ENCODE results near the gene SCAF4.

SCAF4 gene

GRCh38 chr21:31733551-31734149, 1.7 kb upstream of the SCAF4 start:
- H3K9me3 ChIP-seq, result no peaks in the 10 kb centered on the region
- no peaks in the 10 kb centered on the region for H3K27me3 ChIP-seq
- H3K4me3 ChIP-seq (ENCODE audit: low read depth in 1 of 2, low read length in 1 of 2), result no peak overlapping the region
- H3K4me1 ChIP-seq (ENCODE audit: control insufficient read depth in 1 of 2, insufficient read depth in 1 of 2, low read depth in 1 of 2, low read length in 1 of 2), result peaks cover 30 to 32% of the 10 kb centered on the region in 2 experiments
- H3K27ac ChIP-seq, result no peak overlapping the region
- no peak for TF ChIP-seq CTCF (IDR thresholded peaks at IDR 0.05)
- no peaks in the 10 kb centered on the region for H3K36me3 ChIP-seq

GRCh38 chr21:31732597-31733550, 956 bp upstream of the SCAF4 start:
- no peak for TF ChIP-seq CTCF (IDR thresholded peaks at IDR 0.05)
- H3K36me3 ChIP-seq, result no peaks in the 10 kb centered on the region
- peak overlapping the region; percentile 84 to 91 for H3K4me3 ChIP-seq (ENCODE audit: low read depth in 1 of 2, low read length in 1 of 2)
- H3K4me1 ChIP-seq (ENCODE audit: control insufficient read depth in 1 of 2, insufficient read depth in 1 of 2, low read depth in 1 of 2, low read length in 1 of 2), result peaks cover 30 to 32% of the 10 kb centered on the region in 2 experiments
- H3K27ac ChIP-seq, result peak overlapping the region; percentile 92
- no peaks in the 10 kb centered on the region for H3K27me3 ChIP-seq
- H3K9me3 ChIP-seq, result no peaks in the 10 kb centered on the region

GRCh38 chr21:31731056-31731856, 662 bp downstream of the SCAF4 start:
- Histone ChIP-seq H3K9me3 (no peaks in the 10 kb centered on the region), H3K4me3 (ENCODE audit: low read depth in 1 of 2, low read length in 1 of 2) (peak overlapping the region; percentile 84 to 91), H3K27ac (peak overlapping the region; percentile 92), H3K36me3 (no peaks in the 10 kb centered on the region), H3K27me3 (no peaks in the 10 kb centered on the region), H3K4me1 (ENCODE audit: control insufficient read depth in 1 of 2, insufficient read depth in 1 of 2, low read depth in 1 of 2, low read length in 1 of 2) (peaks cover 30 to 32% of the 10 kb centered on the region in 2 experiments)
- no peak for TF ChIP-seq CTCF (IDR thresholded peaks at IDR 0.05)

- no peaks in the 10 kb centered on the region for H3K36me3 ChIP-seq
- no peaks in the 10 kb centered on the region for H3K27me3 ChIP-seq
- H3K27ac ChIP-seq, result peak overlapping the region; percentile 92
- H3K9me3 ChIP-seq, result no peaks in the 10 kb centered on the region
- no peak for TF ChIP-seq CTCF (IDR thresholded peaks at IDR 0.05)
- H3K4me3 ChIP-seq (ENCODE audit: low read depth in 1 of 2, low read length in 1 of 2), result peak overlapping the region; percentile 84 to 91
- H3K4me1 ChIP-seq (ENCODE audit: control insufficient read depth in 1 of 2, insufficient read depth in 1 of 2, low read depth in 1 of 2, low read length in 1 of 2), result peaks cover 30 to 32% of the 10 kb centered on the region in 2 experiments
Measured at GRCh38 chr21:31730712-31731055, 1.2 kb downstream of the SCAF4 start.

- no peak overlapping the region for H3K27ac ChIP-seq
- no peaks in the 10 kb centered on the region for H3K9me3 ChIP-seq
- H3K27me3 ChIP-seq, result no peaks in the 10 kb centered on the region
- peaks cover 30 to 32% of the 10 kb centered on the region in 2 experiments for H3K4me1 ChIP-seq (ENCODE audit: control insufficient read depth in 1 of 2, insufficient read depth in 1 of 2, low read depth in 1 of 2, low read length in 1 of 2)
- H3K36me3 ChIP-seq, result no peaks in the 10 kb centered on the region
- TF ChIP-seq CTCF (IDR thresholded peaks at IDR 0.05), result no peak
- H3K4me3 ChIP-seq (ENCODE audit: low read depth in 1 of 2, low read length in 1 of 2), result peak overlapping the region in 1 of 2 experiments; percentile 84
Measured at GRCh38 chr21:31729622-31730343, 2.1 kb downstream of the SCAF4 start.

All from neutrophil (primary cell).